IMR-90 (cell line): Measurements from ENCODE around the gene MAGEA8. TPM values are rescaled to one million over a fixed set of nuclear protein-coding genes. Genes with fewer than 3 reads are reported as not detected.

Experiments used
- ATAC-seq: fragments of 200-7000 bp; cut with Tn5 transposase; 2 replicates; pipeline ENCODE4 v1.9.1; 2020; ENCODE audit warnings: low read depth, mild to moderate bottlenecking, moderate library complexity
- BruUV-seq: library from RNA; stranded (reverse); fragments of 400-500 nt; replicated peaks from 2 replicates; lab custom pipeline; 2021; lab: Mats Ljungman, UMichigan
- CTCF ChIA-PET: fragments of 300-600 bp; formaldehyde crosslinking; extraction: SDS; loops from one replicate; lab custom pipeline; 2021; ENCODE audit warnings: antibody characterized with exemption; lab: Yijun Ruan, JAX
- POLR2A ChIA-PET: fragments of 300-600 bp; sonication (Branson Sonifier 250); formaldehyde crosslinking; loops from one replicate; lab custom pipeline; 2022; ENCODE audit warnings: antibody characterized with exemption; ENCODE audit not compliant: unreplicated experiment; lab: Charles Lee
- DNase-seq: peaks from one replicate; pipeline ENCODE4 v3.0.0; 2013
- H2AFZ ChIP-seq: replicated peaks from 2 replicates; pipeline ENCODE3; 2013; ENCODE audit warnings: low read length, mild to moderate bottlenecking; ENCODE audit not compliant: poor library complexity
- H2AK5ac ChIP-seq: 2 replicates; pipeline ENCODE4 v1.6.1; 2013; ENCODE audit warnings: low read depth, low read length, inconsistent platforms
- H2AK9ac ChIP-seq: replicated peaks from 2 replicates; pipeline ENCODE3; 2013; ENCODE audit warnings: mild to moderate bottlenecking, low read depth, low read length, moderate library complexity; ENCODE audit not compliant: poor library complexity
- H2BK120ac ChIP-seq: 2 replicates; pipeline ENCODE4 v1.6.1; 2013; ENCODE audit warnings: low read depth, low read length, inconsistent platforms
- H2BK15ac ChIP-seq: 3 replicates; pipeline ENCODE4 v1.6.1; 2013; ENCODE audit warnings: low read depth, low read length, inconsistent platforms
- H2BK20ac ChIP-seq: 2 replicates; pipeline ENCODE4 v1.6.1; 2013; ENCODE audit warnings: low read depth, mild to moderate bottlenecking, inconsistent platforms, low read length, moderate library complexity
- H2BK5ac ChIP-seq: 2 replicates; pipeline ENCODE4 v1.6.1; 2013; ENCODE audit warnings: mild to moderate bottlenecking, low read depth, low read length, inconsistent platforms; ENCODE audit not compliant: poor library complexity, severe bottlenecking
- H3K14ac ChIP-seq: replicated peaks from 2 replicates; pipeline ENCODE4 v1.6.1; 2013; ENCODE audit warnings: low read depth, low read length, inconsistent platforms
- H3K18ac ChIP-seq: 2 replicates; pipeline ENCODE4 v1.6.1; 2013; ENCODE audit warnings: low read depth, low read length, control low read depth
- H3K23ac ChIP-seq: 2 replicates; pipeline ENCODE4 v1.6.1; 2013; ENCODE audit warnings: low read depth, low read length, inconsistent platforms
- H3K27ac ChIP-seq: 2 replicates; pipeline ENCODE4 v1.5.1; 2013; ENCODE audit warnings: mild to moderate bottlenecking, control low read depth, low read length; ENCODE audit not compliant: insufficient read depth
- H3K27me3 ChIP-seq: 2 replicates; pipeline ENCODE4 v1.6.1; 2013; ENCODE audit warnings: low read length; ENCODE audit not compliant: control insufficient read depth, insufficient read depth
- H3K36me3 ChIP-seq: 2 replicates; pipeline ENCODE4 v1.6.1; 2013; ENCODE audit warnings: low read length, mixed read lengths; ENCODE audit not compliant: control insufficient read depth, insufficient read depth
- H3K4ac ChIP-seq: 2 replicates; pipeline ENCODE4 v1.6.1; 2013; ENCODE audit warnings: low read depth, low read length, inconsistent platforms
- H3K4me1 ChIP-seq: 2 replicates; pipeline ENCODE4 v1.6.1; 2013; ENCODE audit warnings: low read length, mixed read lengths; ENCODE audit not compliant: control insufficient read depth, insufficient read depth
- H3K4me2 ChIP-seq: 2 replicates; pipeline ENCODE4 v1.6.1; 2013; ENCODE audit warnings: low read depth, mild to moderate bottlenecking, control low read depth, low read length, moderate library complexity
- H3K4me3 ChIP-seq: 2 replicates; pipeline ENCODE4 v1.5.1; 2013; ENCODE audit warnings: low read depth, mild to moderate bottlenecking, control low read depth, low read length, moderate library complexity; ENCODE audit not compliant: insufficient read depth
- H3K56ac ChIP-seq: 2 replicates; pipeline ENCODE4 v1.6.1; 2013; ENCODE audit warnings: low read length, inconsistent platforms; ENCODE audit not compliant: insufficient read depth; ENCODE audit errors: extremely low read depth
- H3K79me1 ChIP-seq, 2 experiments: 2 replicates each; pipeline ENCODE4 v1.6.1; 2013; ENCODE audit warnings: low read length in 2 of 2, inconsistent platforms in 1 of 2, low read depth in 1 of 2
- H3K9ac ChIP-seq: 2 replicates; pipeline ENCODE4 v1.6.1; 2013; ENCODE audit warnings: low read depth, low read length, control low read depth
- H3K9me1 ChIP-seq: 2 replicates; pipeline ENCODE4 v1.6.1; 2013; ENCODE audit warnings: low read length, inconsistent platforms; ENCODE audit not compliant: insufficient read depth
- H3K9me3 ChIP-seq: 2 replicates; pipeline ENCODE4 v1.6.1; 2013; ENCODE audit warnings: low read length; ENCODE audit not compliant: control insufficient read depth, insufficient read depth
- H4K20me1 ChIP-seq: 2 replicates; pipeline ENCODE4 v1.6.1; 2013; ENCODE audit warnings: low read length, inconsistent platforms; ENCODE audit not compliant: insufficient read depth
- H4K5ac ChIP-seq: 2 replicates; pipeline ENCODE4 v1.6.1; 2013; ENCODE audit warnings: mild to moderate bottlenecking, low read depth, low read length, control low read depth
- H4K8ac ChIP-seq, 2 experiments: 2 replicates each; pipeline ENCODE4 v1.6.1; 2013; ENCODE audit warnings: low read depth in 2 of 2, low read length in 2 of 2, control low read depth in 1 of 2, inconsistent platforms in 1 of 2
- H4K91ac ChIP-seq: 2 replicates; pipeline ENCODE4 v1.6.1; 2013; ENCODE audit warnings: low read depth, low read length, inconsistent platforms; ENCODE audit not compliant: insufficient read depth
- MAFK ChIP-seq: IDR thresholded peaks from 2 replicates; pipeline ENCODE4 v1.6.1; 2012; ENCODE audit warnings: low read depth, low read length, improper control_type of control experiment
- MAZ ChIP-seq: IDR thresholded peaks from 2 replicates; pipeline ENCODE4 v1.6.1; 2012; ENCODE audit warnings: low read depth, mild to moderate bottlenecking, low read length, improper control_type of control experiment, moderate library complexity, borderline replicate concordance
- WGBS, 2 experiments: methylation state at CpG; one replicate each; pipeline versions ENCODE4 v1.1.5 to v1.1.7; 2013; ENCODE audit warnings: missing lambda C conversion rate in 2 of 2; ENCODE audit not compliant: insufficient read length in 1 of 2; ENCODE audit errors: extremely low coverage in 2 of 2; 5-methylcytosine and 5-hydroxymethylcytosine counted together
- dilution Hi-C: fragments of 300-500 bp; cut with HindIII; formaldehyde crosslinking; loops from one replicate; pipeline ENCODE4 v1.14.3; 2018; ENCODE audit warnings: low sequenced_read_pairs; ENCODE audit not compliant: unreplicated experiment
- in situ Hi-C: fragments of 300-500 bp; cut with MboI; formaldehyde crosslinking; loops from 3 replicates; pipeline ENCODE4 v1.14.3; 2019; ENCODE audit warnings: low sequenced_read_pairs, inconsistent platforms, mixed read lengths
- intact Hi-C: fragments of 100-400 bp; cut with micrococcal nuclease; formaldehyde crosslinking; loops from 2 replicates; pipeline ENCODE4 v1.10.0; 2022
- polyA plus RNA-seq, 3 experiments: library from polyadenylated mRNA; depleted of rRNA; stranded (reverse); fragments of >200 nt; gene quantifications; 2 replicates each; pipeline ENCODE4 v1.2.3, GENCODE V29; 2012; ENCODE audit warnings: low replicate concordance in 1 of 3
- total RNA-seq: library from RNA; depleted of rRNA; stranded (reverse); fragments of >200 nt; gene quantifications from 2 replicates; pipeline ENCODE4 v1.2.3, GENCODE V29; 2012

MAGEA8 gene
- total and polyA plus RNA-seq, 2 of the 4 experiments (the other 2 are of a cell fraction): not detected

- Histone ChIP-seq H2BK15ac (no peak overlapping the region), H3K56ac (no peak overlapping the region), H4K20me1 (no peaks in the 10 kb centered on the region), H3K4me3 (no peak overlapping the region), H3K4me2 (no peak overlapping the region), H2BK5ac (no peak overlapping the region), H4K8ac (no peak overlapping the region), H3K9ac (no peak overlapping the region), H3K27ac (no peak overlapping the region), H3K36me3 (no peaks in the 10 kb centered on the region), H4K91ac (no peak overlapping the region), H3K4ac (no peak overlapping the region), H2AFZ (no peak overlapping the region), H3K4me1 (no peaks in the 10 kb centered on the region), H3K23ac (no peak overlapping the region), H2AK9ac (no peak overlapping the region), H3K18ac (no peak overlapping the region), H3K27me3 (no peaks in the 10 kb centered on the region; the same call in 1 of the 2 replicates), H2BK120ac (no peak overlapping the region), H3K9me3 (no peaks in the 10 kb centered on the region), H2BK20ac (no peak overlapping the region), H3K9me1 (no peaks in the 10 kb centered on the region), H4K5ac (no peak overlapping the region), H2AK5ac (no peak overlapping the region), H3K14ac (no peak overlapping the region), H3K79me1 (no peaks in the 10 kb centered on the region)
- ATAC-seq: no peak
- intact Hi-C loops: no loop called here
- DNase-seq: no peak
- in situ Hi-C loops: loop anchor here (25.0 kb wide), 1 partner anchor 105 kb away; the partner anchor contains the start of gene HSFX1
- dilution Hi-C loops: no loop called here
- CTCF ChIA-PET: no interaction called here
- no TSS peak for BruUV-seq
- POLR2A ChIA-PET: no interaction called here
- TF ChIP-seq MAFK (peak; percentile 68), MAZ (no peak)
- no CpG with 5 or more reads among the region's 3 CpGs for WGBS, 2 experiments
These were observed 13.5 kb upstream of the MAGEA8 start for GRCh38 chrX:149867488-149867887.
